ENCODE data around the gene ZNF778. TPM values are rescaled to one million over a fixed set of nuclear protein-coding genes. Genes with fewer than 3 reads are reported as not detected.

ZNF778 gene
- total RNA-seq, 1 experiment from 2014 or later, result 31.2 TPM

DNA sequence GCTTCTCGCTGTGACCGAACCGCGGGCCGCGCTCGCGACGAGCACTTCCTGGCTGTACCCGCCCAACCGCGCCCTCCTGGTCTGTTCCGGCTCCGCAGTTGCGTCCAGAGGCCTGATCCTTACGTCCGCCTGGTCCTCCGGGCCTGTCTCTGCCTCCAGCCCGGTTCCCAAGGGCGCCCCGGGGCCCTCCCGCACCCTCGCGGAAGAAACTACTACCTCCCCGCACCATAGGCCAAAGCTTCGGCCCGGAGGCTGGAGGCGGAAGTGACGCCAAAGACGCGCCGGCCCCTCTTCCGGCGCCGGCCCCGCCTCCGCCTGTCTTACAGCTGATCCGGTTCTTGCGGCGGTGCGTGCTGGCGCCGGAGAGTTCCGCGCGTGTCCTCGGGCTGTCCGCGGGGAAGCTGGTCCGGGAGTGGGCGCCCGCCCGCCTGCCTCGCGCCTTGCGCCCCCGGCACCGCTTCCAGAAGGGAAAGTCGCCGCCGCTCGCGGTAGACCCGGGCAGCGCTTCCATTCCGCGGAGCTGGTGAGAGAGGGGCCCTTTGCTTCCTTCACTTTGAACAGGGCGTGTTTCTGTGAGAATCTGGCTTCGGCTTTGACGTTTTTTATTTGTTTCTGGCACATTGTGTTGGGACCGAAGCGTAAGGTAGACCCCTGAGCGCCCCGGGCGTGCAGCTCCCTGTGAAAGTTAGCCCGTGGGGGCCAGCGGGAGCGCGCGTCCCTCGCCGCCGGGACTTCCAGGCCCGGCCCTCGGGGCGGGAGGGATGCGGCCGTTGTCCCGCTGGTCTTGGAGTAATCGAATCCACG is at the start of gene ZNF778 (continued):
- TF ChIP-seq, protein P1, sequence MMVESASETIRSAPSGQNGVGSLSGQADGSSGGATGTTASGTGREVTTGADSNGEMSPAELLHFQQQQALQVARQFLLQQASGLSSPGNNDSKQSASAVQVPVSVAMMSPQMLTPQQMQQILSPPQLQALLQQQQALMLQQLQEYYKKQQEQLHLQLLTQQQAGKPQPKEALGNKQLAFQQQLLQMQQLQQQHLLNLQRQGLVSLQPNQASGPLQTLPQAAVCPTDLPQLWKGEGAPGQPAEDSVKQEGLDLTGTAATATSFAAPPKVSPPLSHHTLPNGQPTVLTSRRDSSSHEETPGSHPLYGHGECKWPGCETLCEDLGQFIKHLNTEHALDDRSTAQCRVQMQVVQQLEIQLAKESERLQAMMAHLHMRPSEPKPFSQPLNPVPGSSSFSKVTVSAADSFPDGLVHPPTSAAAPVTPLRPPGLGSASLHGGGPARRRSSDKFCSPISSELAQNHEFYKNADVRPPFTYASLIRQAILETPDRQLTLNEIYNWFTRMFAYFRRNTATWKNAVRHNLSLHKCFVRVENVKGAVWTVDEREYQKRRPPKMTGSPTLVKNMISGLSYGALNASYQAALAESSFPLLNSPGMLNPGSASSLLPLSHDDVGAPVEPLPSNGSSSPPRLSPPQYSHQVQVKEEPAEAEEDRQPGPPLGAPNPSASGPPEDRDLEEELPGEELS (CRISPR knock-in tag; IDR thresholded peaks at IDR 0.05), result 0 out of 2 replicates have a peak, but pooled peaks have one; percentile 26
- TF ChIP-seq ETV6 (CRISPR knock-in tag; IDR thresholded peaks at IDR 0.05) (no peak), FOXJ3 (CRISPR knock-in tag; IDR thresholded peaks at IDR 0.05; ENCODE audit: borderline replicate concordance) (no peak), NR2C2 (CRISPR knock-in tag; IDR thresholded peaks at IDR 0.05) (no peak), TEAD4 (CRISPR knock-in tag; IDR thresholded peaks at IDR 0.05) (no peak), ELF4 (CRISPR knock-in tag; IDR thresholded peaks at IDR 0.05; ENCODE audit: low read depth) (no peak), ZNF317 (CRISPR knock-in tag; IDR thresholded peaks at IDR 0.05; ENCODE audit: borderline replicate concordance, low read depth) (no peak), ZNF219 (CRISPR knock-in tag; IDR thresholded peaks at IDR 0.05; ENCODE audit: borderline replicate concordance) (no peak), ESRRA (CRISPR knock-in tag; IDR thresholded peaks at IDR 0.05; ENCODE audit: borderline replicate concordance) (peak; percentile 77; the same call in 1 of the 2 replicates), IRF2 (CRISPR knock-in tag; IDR thresholded peaks at IDR 0.05; ENCODE audit: borderline replicate concordance, low read depth) (no peak), RELA (CRISPR knock-in tag; IDR thresholded peaks at IDR 0.05; ENCODE audit: borderline replicate concordance) (peak; percentile 89; the same call in 1 of the 2 replicates), NFE2L1 (CRISPR knock-in tag; IDR thresholded peaks at IDR 0.05) (0 out of 2 replicates have a peak, but pooled peaks have one; percentile 28)
- TF ChIP-seq, protein P2, sequence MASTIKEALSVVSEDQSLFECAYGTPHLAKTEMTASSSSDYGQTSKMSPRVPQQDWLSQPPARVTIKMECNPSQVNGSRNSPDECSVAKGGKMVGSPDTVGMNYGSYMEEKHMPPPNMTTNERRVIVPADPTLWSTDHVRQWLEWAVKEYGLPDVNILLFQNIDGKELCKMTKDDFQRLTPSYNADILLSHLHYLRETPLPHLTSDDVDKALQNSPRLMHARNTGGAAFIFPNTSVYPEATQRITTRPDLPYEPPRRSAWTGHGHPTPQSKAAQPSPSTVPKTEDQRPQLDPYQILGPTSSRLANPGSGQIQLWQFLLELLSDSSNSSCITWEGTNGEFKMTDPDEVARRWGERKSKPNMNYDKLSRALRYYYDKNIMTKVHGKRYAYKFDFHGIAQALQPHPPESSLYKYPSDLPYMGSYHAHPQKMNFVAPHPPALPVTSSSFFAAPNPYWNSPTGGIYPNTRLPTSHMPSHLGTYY (CRISPR knock-in tag; IDR thresholded peaks at IDR 0.05), result no peak
- TF ChIP-seq, protein P3, sequence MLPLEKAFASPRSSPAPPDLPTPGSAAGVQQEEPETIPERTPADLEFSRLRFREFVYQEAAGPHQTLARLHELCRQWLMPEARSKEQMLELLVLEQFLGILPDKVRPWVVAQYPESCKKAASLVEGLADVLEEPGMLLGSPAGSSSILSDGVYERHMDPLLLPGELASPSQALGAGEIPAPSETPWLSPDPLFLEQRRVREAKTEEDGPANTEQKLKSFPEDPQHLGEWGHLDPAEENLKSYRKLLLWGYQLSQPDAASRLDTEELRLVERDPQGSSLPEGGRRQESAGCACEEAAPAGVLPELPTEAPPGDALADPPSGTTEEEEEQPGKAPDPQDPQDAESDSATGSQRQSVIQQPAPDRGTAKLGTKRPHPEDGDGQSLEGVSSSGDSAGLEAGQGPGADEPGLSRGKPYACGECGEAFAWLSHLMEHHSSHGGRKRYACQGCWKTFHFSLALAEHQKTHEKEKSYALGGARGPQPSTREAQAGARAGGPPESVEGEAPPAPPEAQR (CRISPR knock-in tag; IDR thresholded peaks at IDR 0.05), result no peak
- TF ChIP-seq, protein P4, sequence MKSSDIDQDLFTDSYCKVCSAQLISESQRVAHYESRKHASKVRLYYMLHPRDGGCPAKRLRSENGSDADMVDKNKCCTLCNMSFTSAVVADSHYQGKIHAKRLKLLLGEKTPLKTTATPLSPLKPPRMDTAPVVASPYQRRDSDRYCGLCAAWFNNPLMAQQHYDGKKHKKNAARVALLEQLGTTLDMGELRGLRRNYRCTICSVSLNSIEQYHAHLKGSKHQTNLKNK (CRISPR knock-in tag; IDR thresholded peaks at IDR 0.05), result no peak
- TF ChIP-seq, protein P5, sequence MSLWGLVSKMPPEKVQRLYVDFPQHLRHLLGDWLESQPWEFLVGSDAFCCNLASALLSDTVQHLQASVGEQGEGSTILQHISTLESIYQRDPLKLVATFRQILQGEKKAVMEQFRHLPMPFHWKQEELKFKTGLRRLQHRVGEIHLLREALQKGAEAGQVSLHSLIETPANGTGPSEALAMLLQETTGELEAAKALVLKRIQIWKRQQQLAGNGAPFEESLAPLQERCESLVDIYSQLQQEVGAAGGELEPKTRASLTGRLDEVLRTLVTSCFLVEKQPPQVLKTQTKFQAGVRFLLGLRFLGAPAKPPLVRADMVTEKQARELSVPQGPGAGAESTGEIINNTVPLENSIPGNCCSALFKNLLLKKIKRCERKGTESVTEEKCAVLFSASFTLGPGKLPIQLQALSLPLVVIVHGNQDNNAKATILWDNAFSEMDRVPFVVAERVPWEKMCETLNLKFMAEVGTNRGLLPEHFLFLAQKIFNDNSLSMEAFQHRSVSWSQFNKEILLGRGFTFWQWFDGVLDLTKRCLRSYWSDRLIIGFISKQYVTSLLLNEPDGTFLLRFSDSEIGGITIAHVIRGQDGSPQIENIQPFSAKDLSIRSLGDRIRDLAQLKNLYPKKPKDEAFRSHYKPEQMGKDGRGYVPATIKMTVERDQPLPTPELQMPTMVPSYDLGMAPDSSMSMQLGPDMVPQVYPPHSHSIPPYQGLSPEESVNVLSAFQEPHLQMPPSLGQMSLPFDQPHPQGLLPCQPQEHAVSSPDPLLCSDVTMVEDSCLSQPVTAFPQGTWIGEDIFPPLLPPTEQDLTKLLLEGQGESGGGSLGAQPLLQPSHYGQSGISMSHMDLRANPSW (CRISPR knock-in tag; conservative IDR thresholded peaks at IDR 0.05; ENCODE audit: low read depth), result no peak
- TF ChIP-seq, protein P6, sequence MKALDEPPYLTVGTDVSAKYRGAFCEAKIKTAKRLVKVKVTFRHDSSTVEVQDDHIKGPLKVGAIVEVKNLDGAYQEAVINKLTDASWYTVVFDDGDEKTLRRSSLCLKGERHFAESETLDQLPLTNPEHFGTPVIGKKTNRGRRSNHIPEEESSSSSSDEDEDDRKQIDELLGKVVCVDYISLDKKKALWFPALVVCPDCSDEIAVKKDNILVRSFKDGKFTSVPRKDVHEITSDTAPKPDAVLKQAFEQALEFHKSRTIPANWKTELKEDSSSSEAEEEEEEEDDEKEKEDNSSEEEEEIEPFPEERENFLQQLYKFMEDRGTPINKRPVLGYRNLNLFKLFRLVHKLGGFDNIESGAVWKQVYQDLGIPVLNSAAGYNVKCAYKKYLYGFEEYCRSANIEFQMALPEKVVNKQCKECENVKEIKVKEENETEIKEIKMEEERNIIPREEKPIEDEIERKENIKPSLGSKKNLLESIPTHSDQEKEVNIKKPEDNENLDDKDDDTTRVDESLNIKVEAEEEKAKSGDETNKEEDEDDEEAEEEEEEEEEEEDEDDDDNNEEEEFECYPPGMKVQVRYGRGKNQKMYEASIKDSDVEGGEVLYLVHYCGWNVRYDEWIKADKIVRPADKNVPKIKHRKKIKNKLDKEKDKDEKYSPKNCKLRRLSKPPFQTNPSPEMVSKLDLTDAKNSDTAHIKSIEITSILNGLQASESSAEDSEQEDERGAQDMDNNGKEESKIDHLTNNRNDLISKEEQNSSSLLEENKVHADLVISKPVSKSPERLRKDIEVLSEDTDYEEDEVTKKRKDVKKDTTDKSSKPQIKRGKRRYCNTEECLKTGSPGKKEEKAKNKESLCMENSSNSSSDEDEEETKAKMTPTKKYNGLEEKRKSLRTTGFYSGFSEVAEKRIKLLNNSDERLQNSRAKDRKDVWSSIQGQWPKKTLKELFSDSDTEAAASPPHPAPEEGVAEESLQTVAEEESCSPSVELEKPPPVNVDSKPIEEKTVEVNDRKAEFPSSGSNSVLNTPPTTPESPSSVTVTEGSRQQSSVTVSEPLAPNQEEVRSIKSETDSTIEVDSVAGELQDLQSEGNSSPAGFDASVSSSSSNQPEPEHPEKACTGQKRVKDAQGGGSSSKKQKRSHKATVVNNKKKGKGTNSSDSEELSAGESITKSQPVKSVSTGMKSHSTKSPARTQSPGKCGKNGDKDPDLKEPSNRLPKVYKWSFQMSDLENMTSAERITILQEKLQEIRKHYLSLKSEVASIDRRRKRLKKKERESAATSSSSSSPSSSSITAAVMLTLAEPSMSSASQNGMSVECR (CRISPR knock-in tag; IDR thresholded peaks at IDR 0.05; ENCODE audit: borderline replicate concordance), result peak; percentile 64; the same call in 1 of the 2 replicates
- TF ChIP-seq, protein P7, sequence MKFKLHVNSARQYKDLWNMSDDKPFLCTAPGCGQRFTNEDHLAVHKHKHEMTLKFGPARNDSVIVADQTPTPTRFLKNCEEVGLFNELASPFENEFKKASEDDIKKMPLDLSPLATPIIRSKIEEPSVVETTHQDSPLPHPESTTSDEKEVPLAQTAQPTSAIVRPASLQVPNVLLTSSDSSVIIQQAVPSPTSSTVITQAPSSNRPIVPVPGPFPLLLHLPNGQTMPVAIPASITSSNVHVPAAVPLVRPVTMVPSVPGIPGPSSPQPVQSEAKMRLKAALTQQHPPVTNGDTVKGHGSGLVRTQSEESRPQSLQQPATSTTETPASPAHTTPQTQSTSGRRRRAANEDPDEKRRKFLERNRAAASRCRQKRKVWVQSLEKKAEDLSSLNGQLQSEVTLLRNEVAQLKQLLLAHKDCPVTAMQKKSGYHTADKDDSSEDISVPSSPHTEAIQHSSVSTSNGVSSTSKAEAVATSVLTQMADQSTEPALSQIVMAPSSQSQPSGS (CRISPR knock-in tag; IDR thresholded peaks at IDR 0.05; ENCODE audit: borderline replicate concordance, low read depth), result no peak
- TF ChIP-seq, protein P8, sequence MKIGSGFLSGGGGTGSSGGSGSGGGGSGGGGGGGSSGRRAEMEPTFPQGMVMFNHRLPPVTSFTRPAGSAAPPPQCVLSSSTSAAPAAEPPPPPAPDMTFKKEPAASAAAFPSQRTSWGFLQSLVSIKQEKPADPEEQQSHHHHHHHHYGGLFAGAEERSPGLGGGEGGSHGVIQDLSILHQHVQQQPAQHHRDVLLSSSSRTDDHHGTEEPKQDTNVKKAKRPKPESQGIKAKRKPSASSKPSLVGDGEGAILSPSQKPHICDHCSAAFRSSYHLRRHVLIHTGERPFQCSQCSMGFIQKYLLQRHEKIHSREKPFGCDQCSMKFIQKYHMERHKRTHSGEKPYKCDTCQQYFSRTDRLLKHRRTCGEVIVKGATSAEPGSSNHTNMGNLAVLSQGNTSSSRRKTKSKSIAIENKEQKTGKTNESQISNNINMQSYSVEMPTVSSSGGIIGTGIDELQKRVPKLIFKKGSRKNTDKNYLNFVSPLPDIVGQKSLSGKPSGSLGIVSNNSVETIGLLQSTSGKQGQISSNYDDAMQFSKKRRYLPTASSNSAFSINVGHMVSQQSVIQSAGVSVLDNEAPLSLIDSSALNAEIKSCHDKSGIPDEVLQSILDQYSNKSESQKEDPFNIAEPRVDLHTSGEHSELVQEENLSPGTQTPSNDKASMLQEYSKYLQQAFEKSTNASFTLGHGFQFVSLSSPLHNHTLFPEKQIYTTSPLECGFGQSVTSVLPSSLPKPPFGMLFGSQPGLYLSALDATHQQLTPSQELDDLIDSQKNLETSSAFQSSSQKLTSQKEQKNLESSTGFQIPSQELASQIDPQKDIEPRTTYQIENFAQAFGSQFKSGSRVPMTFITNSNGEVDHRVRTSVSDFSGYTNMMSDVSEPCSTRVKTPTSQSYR (CRISPR knock-in tag; IDR thresholded peaks at IDR 0.05), result no peak
